Measurements from ENCODE around the gene VIM. TPM values are rescaled to one million over a fixed set of nuclear protein-coding genes. Genes with fewer than 3 reads are reported as not detected.

Gene VIM
- 341 to 1,147 TPM (median 495 TPM) in 3 replicates for polyA plus RNA-seq
- 56.4 TPM for polyA plus RNA-seq (2011; ENCODE audit: low read depth)
- polyA plus RNA-seq (2011; cell fraction: cytosol; rRNA removed) = 552 and 735 TPM in 2 replicates
- 325 and 358 TPM in 2 replicates for polyA plus RNA-seq (2011; cell fraction: nucleus; rRNA removed)
- 57.6 and 1,089 TPM in 2 replicates for polyA plus RNA-seq (2012; ENCODE audit: low replicate concordance)
- polyA minus RNA-seq = 460 to 1,179 TPM (median 477 TPM) in 3 replicates
- 1,163 TPM for polyA minus RNA-seq (2011; cell fraction: cytosol; rRNA and poly(A)+ RNA removed)
- polyA minus RNA-seq (2011; cell fraction: nucleus; rRNA and poly(A)+ RNA removed) = 188 and 237 TPM in 2 replicates

DNA sequence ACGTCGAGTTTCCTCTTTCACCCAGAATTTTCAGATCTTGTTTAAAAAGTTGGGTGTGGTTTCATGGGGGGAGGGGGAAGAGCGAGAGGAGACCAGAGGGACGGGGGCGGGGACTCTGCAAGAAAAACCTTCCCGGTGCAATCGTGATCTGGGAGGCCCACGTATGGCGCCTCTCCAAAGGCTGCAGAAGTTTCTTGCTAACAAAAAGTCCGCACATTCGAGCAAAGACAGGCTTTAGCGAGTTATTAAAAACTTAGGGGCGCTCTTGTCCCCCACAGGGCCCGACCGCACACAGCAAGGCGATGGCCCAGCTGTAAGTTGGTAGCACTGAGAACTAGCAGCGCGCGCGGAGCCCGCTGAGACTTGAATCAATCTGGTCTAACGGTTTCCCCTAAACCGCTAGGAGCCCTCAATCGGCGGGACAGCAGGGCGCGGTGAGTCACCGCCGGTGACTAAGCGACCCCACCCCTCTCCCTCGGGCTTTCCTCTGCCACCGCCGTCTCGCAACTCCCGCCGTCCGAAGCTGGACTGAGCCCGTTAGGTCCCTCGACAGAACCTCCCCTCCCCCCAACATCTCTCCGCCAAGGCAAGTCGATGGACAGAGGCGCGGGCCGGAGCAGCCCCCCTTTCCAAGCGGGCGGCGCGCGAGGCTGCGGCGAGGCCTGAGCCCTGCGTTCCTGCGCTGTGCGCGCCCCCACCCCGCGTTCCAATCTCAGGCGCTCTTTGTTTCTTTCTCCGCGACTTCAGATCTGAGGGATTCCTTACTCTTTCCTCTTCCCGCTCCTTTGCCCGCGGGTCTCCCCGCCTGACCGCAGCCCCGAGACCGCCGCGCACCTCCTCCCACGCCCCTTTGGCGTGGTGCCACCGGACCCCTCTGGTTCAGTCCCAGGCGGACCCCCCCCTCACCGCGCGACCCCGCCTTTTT lies at the start of gene VIM:
Gene VIM (plus strand): TSS at position 151 of the 925 bp plus-strand sequence. CDS start 1,182 bp downstream, outside the sequence.
- Histone ChIP-seq H3K36me3 (ENCODE audit: control insufficient read depth in 2 of 2, extremely low read depth in 1 of 2, insufficient read depth in 2 of 2, low read length in 2 of 2) (peaks cover 2 to 3% of the 10 kb centered on the region in 2 experiments), H2AFZ (ENCODE audit: control insufficient read depth, low read length) (peak within 1 kb of the TSS; percentile 53), H3K4me1 (ENCODE audit: control insufficient read depth, extremely low read depth, insufficient read depth, low read length) (peaks cover 22% of the 10 kb centered on the region), H3K9me3 (ENCODE audit: control insufficient read depth, low read depth, low read length) (no peaks in the 10 kb centered on the region), H3K4me2 (ENCODE audit: control insufficient read depth, extremely low read depth, insufficient read depth, low read depth, low read length) (peak within 1 kb of the TSS; percentile 91), H3K4me3 (ENCODE audit: control insufficient read depth in 2 of 3, extremely low read depth in 1 of 3, insufficient read depth in 2 of 3, low read depth in 1 of 3, low read length in 3 of 3) (peak within 1 kb of the TSS; percentile 65 to 97 (median 86)), H3K79me2 (ENCODE audit: control insufficient read depth, insufficient read depth, low read length) (peaks cover 25% of the 10 kb centered on the region), H4K20me1 (ENCODE audit: control insufficient read depth, extremely low read depth, insufficient read depth, low read length) (peaks cover 4% of the 10 kb centered on the region), H3K9me1 (ENCODE audit: control insufficient read depth, extremely low read depth, insufficient read depth, low read length) (no peaks in the 10 kb centered on the region), H3K27ac (ENCODE audit: control insufficient read depth, insufficient read depth, low read length) (peak within 1 kb of the TSS; percentile 86), H3K27me3 (ENCODE audit: control insufficient read depth, extremely low read depth, insufficient read depth, low read length) (no peaks in the 10 kb centered on the region), H3K9ac (ENCODE audit: control insufficient read depth, extremely low read depth, insufficient read depth, low read length) (peak within 1 kb of the TSS; percentile 88)
- peak; percentile 80 for DNase-seq (ENCODE audit: low read depth, low spot score)
- dilution Hi-C loops (cut with MboI; ENCODE audit: extremely low pct_ligation_motif_present, low sequenced_read_pairs) = no loop called here
- peak; percentile 48 for FAIRE-seq
- no peak for TF ChIP-seq EZH2 (IDR thresholded peaks at IDR 0.05; ENCODE audit: low read length)
- TF ChIP-seq, protein P1, sequence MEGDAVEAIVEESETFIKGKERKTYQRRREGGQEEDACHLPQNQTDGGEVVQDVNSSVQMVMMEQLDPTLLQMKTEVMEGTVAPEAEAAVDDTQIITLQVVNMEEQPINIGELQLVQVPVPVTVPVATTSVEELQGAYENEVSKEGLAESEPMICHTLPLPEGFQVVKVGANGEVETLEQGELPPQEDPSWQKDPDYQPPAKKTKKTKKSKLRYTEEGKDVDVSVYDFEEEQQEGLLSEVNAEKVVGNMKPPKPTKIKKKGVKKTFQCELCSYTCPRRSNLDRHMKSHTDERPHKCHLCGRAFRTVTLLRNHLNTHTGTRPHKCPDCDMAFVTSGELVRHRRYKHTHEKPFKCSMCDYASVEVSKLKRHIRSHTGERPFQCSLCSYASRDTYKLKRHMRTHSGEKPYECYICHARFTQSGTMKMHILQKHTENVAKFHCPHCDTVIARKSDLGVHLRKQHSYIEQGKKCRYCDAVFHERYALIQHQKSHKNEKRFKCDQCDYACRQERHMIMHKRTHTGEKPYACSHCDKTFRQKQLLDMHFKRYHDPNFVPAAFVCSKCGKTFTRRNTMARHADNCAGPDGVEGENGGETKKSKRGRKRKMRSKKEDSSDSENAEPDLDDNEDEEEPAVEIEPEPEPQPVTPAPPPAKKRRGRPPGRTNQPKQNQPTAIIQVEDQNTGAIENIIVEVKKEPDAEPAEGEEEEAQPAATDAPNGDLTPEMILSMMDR (optimal IDR thresholded peaks at IDR 0.05 in 1 of 3, IDR thresholded peaks at IDR 0.05 in 1 of 3, conservative IDR thresholded peaks at IDR 0.05 in 1 of 3; ENCODE audit: extremely low read depth in 1 of 3, insufficient read depth in 2 of 3, low read length in 3 of 3) = peak in 1 of 3 experiments; percentile 1

DNA sequence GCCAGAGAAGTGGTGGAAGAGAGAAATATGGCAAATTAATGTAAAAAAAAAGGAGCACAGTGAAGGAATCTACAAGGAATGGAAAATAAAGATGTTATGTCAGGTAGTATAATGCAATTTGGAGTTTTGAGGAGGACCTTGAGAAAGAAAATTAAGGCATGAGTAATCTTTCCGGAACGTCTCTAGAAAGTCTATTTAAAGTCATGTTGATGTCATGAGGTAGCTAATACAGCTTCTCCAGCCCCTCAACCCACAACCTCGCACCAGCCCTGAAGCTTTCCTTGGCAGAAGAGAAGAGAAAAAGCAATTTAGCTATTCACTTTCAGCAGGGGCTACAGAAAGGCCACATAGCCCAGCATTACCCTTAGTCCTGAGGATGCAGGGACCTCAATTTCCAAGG lies 49.0 kb upstream of the VIM start:
- dilution Hi-C loops (cut with MboI; ENCODE audit: extremely low pct_ligation_motif_present, low sequenced_read_pairs) = no loop called here
- Histone ChIP-seq H3K36me3 (ENCODE audit: control insufficient read depth in 2 of 2, extremely low read depth in 1 of 2, insufficient read depth in 2 of 2, low read length in 2 of 2) (no peaks in the 10 kb centered on the region), H3K27me3 (ENCODE audit: control insufficient read depth, extremely low read depth, insufficient read depth, low read length) (no peaks in the 10 kb centered on the region), H3K4me3 (ENCODE audit: control insufficient read depth in 2 of 3, extremely low read depth in 1 of 3, insufficient read depth in 2 of 3, low read depth in 1 of 3, low read length in 3 of 3) (no peak overlapping the region), H3K4me1 (ENCODE audit: control insufficient read depth, extremely low read depth, insufficient read depth, low read length) (no peaks in the 10 kb centered on the region), H3K9me1 (ENCODE audit: control insufficient read depth, extremely low read depth, insufficient read depth, low read length) (no peaks in the 10 kb centered on the region), H3K27ac (ENCODE audit: control insufficient read depth, insufficient read depth, low read length) (no peak overlapping the region), H3K9ac (ENCODE audit: control insufficient read depth, extremely low read depth, insufficient read depth, low read length) (no peak overlapping the region), H3K4me2 (ENCODE audit: control insufficient read depth, extremely low read depth, insufficient read depth, low read depth, low read length) (no peak overlapping the region), H3K9me3 (ENCODE audit: control insufficient read depth, low read depth, low read length) (no peaks in the 10 kb centered on the region), H2AFZ (ENCODE audit: control insufficient read depth, low read length) (no peak overlapping the region), H4K20me1 (ENCODE audit: control insufficient read depth, extremely low read depth, insufficient read depth, low read length) (no peaks in the 10 kb centered on the region), H3K79me2 (ENCODE audit: control insufficient read depth, insufficient read depth, low read length) (no peaks in the 10 kb centered on the region)
- DNase-seq (ENCODE audit: low read depth, low spot score) (no peak), FAIRE-seq (no peak)
- TF ChIP-seq EZH2 (IDR thresholded peaks at IDR 0.05; ENCODE audit: low read length) = no peak
- TF ChIP-seq, protein P1 (optimal IDR thresholded peaks at IDR 0.05 in 1 of 3, IDR thresholded peaks at IDR 0.05 in 1 of 3, conservative IDR thresholded peaks at IDR 0.05 in 1 of 3; ENCODE audit: extremely low read depth in 1 of 3, insufficient read depth in 2 of 3, low read length in 3 of 3) = no peak

Data from keratinocyte (primary cell).